ENCODE data around the gene INPP5K.
"Not testable (repeated sequence)": the region's sequence is repeated elsewhere in the genome, so short reads cannot be mapped to it uniquely, and the experiment has no call there.

INPP5K gene

GRCh38 chr17:1546292-1546922 lies 30.0 kb upstream of the INPP5K start:
- DNase-seq (ENCODE audit: low spot score): no peak

DNA sequence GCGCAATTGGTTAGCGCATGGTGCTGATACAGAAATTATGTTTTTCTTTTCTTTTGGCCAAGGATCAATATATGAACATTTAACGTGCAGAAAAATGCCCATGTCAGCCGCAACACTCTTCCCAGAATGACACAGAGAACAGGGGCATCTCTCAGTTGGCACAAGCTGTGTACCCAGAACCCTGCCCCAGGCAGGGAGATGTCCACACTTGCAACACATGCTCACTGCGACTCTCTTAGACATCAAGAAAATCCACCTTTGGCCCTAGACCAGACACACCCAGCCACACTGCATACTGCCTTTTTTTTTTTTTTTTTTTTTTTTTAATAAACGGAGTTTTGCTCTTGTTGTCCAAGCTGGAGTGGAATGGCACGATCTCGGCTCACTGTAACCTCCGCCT lies 29.2 kb upstream of the INPP5K start:
- DNase-seq (ENCODE audit: low spot score): no peak

DNA sequence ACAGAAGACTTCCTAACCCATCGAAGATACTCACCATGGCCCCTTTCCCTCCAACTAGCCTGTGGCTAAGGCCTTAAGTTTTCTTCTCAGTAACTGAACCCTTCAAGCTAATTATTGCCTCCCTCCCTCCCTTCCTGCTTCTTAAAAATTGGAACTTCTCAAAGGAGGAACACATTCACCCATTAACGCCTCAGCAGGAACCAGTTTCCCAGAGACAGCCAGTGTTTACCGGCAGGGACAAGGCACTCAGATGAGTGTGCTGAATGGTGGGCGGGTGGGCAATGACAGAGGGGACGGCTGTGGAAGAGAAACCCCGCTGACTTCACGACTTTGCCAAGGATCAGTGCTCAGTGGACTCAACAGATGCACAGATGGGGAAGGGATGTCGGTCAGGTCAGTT lies 25.9 kb upstream of the INPP5K start:
- DNase-seq (ENCODE audit: low spot score): no peak

DNA sequence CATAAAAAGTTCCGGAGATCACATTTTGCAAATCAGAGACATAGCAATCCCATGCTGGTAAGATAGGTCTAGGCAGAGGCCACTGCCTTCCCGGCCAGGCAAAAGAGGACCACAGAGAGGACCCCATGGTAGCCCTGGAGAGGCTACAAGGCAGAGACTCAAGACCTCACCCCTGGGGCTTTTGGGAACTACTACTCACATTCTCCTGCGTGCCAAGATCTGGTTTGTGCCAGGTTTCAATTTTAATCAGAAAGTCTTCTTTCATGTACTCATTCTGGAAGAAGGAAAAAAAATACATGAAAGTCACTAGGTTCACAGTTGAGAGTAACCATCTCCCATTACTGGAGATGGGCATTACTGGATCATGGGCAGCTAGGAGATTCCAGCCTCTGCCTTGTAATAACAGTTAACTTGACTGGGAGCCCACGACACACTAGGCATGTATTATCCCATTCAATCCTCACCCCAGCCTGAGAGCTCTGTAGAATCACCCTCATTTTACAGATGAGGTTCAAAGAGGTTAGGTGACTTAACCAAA lies 25.0 kb upstream of the INPP5K start:
- no peak for DNase-seq (ENCODE audit: low spot score)

DNA sequence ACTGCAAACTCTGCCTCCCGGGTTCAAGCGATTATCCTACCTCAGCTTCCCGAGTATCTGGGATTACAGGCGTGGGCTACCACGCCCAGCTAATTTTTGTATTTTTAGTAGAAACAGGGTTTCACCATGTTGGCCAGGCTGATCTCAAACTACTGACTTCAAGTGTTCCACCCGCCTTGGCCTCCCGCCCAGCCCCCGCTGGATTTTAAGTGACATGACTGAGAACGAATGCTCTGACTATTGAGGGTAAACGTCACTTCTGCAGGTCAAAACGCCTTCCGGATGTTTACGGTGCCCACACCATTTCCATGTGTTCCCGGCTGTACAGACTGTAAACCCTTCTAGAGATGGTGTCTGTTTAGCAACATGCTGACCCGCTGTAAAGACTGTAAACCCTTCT lies 23.4 kb upstream of the INPP5K start:
- no peak for DNase-seq (ENCODE audit: low spot score)

DNA sequence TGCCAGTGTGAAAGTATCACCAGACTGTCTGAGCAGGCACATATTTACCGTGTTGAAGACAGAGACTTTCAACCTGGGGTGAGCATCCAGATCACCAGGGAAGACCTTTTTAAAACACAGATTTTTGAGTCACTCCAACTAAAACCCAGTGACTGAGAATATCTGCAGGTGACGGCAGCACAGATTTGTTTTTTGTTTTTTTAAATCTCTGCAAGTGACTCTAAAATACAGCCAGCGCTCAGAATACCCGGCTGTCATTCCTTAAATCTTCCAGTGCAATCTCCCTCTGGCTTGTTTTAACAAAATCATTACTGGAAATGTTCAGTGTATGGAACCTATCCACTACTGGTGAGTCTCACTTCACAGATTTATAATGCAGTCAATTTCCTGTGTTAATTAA lies 19.3 kb upstream of the INPP5K start:
- no peak for DNase-seq (ENCODE audit: low spot score)

GRCh38 chr17:1533661-1534325 lies 17.4 kb upstream of the INPP5K start:
- DNase-seq (ENCODE audit: low spot score): no peak

- DNase-seq (ENCODE audit: low spot score): peak; percentile 16
These were observed 16.6 kb upstream of the INPP5K start for GRCh38 chr17:1532836-1533602.

DNA sequence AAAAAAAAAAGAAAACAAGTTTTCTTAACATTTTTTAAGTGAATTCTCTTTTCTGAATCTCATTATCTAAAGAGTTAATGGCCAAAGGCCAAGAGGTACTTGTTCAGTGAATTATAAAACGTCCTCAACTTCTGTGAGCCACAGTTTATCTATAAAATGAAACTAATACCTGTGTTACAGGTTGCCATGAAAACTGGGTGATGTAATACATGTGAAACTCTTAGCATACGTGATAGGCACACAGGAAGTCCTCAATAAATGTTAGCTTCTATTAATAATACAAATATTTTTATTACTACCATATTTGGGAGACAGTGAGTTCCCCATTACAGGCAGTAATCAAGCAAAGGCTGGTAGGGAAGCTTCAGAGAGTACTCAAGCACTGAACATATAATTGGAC lies 13.5 kb upstream of the INPP5K start:
- peak; percentile 73 for DNase-seq (ENCODE audit: low spot score)

DNA sequence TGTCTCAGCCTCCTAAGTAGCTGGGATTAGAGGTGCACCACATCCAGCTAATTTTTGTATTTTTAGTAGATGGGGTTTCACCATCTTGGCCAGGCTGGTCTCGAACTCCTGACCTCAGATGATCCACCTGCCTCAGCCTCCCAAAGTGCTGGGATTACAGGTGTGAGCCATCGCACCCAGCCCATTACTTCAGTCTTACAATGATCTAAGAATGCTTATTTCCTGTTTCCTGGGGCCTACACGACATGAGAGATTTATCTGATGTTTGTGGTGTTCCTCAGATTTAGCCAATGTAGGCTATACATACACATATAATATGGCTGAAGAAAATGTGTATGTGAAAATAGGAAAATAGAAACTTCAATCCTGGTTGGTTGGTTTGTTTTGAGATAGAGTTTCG lies 10.5 kb upstream of the INPP5K start:
- not testable (repeated sequence) for DNase-seq (ENCODE audit: low spot score)

DNA sequence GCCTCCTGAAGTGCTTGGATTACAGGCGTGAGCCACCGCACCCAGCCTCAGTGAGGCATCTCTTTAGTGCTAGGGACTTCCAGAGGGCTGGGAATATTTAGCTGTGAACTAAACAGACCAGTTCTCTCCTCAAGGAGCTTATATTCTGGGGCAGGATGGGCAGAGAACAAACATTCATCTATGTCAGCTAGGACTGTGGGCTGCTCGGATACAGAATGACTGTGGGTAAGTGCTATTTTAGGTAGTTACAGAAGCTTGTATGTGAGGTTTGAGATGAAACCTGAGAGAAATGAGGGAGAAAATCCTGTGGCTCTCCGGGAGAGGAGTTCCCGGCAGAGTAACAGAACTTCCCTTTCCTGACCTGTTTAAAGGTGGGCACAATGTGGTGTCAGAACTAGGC lies 6.2 kb upstream of the INPP5K start:
- DNase-seq (ENCODE audit: low spot score): no peak

DNA sequence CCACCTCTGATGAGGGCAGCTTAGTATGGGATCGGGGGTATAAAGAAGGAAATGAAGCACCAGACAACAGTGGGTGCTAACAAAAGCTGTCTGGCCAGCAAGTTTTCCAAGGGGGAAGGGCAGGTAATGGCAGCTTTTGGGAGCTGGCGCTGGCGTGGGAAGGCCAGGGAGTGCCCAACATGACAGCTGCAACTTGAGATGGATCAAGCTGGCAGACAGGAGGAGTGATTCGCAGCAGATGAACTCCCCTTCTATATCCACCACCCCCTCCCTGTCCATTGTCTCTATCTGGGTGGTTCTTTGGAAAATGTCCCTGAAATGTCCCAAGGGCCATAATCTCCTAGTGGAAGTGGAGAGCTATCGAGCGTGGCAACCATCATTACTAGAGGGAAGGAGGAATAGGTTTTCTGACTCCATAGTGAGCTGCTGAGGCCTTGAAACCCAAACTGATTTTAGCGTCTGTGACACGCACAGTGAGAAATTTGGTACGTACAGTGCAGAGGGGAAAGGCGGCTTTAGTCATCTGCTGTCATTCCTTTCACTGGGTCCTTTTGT lies 4.8 kb upstream of the INPP5K start:
- DNase-seq (ENCODE audit: low spot score): no peak

DNA sequence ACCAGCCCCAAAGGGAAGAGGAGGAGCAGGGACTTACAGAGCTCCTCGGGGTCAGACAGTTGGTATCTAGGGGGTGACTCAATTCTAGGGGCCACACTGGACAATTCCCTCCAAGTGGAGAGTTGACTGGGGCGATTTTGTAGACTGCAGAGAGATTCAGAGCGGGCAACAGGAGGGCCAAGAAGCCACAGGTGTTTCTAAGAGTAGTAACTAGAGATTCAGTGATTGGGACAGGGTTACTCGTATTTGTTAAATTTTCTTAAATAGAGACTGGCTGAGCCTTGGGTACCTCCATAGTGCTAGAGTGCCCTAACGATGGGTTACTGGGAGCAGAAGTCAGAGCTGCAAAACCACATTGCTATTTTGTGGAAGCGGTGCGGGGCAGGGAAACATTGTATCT lies 3.3 kb upstream of the INPP5K start:
- no peak for DNase-seq (ENCODE audit: low spot score)

- DNase-seq (ENCODE audit: low spot score): no peak
These were observed 2.0 kb upstream of the INPP5K start for GRCh38 chr17:1518410-1518809.

DNA sequence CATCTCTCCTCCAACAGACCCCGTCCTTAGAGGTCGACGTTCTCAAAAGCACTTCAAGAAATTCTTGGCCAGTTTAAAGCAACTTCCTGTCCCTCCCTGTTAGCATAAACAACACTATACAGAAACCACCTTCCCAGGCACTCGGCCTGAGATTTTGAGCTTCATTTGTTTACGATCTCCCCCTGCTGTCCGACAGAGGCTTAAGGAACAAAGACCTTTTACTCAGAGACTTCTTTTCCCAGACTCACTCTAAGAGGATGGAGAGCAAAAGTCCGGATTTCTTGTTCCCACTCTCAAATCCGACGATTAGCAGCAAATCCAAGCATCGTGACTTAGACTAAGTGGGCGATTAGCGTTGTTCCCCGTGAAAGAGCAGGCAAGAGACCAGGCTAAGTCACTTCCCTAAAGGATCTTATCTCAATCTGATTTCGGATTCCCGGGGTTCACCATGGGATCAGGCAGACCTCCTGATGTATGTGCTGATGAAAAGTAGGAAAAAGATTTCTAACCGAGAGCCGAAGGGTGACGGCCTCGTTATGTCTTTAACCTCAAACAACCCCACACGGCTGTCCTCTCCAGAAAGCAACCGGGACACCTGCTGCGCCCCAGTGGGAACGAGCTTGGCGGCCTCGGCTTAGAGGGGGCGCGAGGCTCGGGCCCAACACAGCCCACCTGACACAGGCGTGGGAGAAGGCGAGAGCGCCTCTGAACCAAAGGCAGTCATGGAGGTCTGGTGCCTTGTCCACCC lies 598 bp downstream of the INPP5K start:
- peak; percentile 86 for DNase-seq (ENCODE audit: low spot score)

DNA sequence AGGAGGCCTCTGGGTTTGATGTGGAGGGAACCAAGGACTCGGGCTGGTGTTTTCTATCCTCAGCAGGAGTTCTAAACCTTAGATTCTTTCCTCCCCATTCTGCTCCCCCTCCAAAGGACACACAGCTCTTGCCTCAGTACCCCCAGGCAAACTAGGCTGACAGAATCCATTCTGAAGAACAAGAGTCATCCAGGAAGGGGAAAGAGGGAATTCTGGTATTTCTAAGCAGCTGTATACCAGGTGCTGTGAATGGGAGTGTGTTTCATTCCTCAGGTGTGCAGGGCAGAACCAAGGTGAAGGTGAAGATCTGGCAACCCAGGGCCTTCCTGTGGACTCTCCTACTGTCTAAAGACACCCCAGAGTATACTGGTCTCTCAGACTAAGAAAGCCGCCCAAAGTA lies 4.1 kb downstream of the INPP5K start:
- DNase-seq (ENCODE audit: low spot score): no peak

- DNase-seq (ENCODE audit: low spot score): peak; percentile 63
These were observed 4.6 kb downstream of the INPP5K start for GRCh38 chr17:1511756-1512321.

DNA sequence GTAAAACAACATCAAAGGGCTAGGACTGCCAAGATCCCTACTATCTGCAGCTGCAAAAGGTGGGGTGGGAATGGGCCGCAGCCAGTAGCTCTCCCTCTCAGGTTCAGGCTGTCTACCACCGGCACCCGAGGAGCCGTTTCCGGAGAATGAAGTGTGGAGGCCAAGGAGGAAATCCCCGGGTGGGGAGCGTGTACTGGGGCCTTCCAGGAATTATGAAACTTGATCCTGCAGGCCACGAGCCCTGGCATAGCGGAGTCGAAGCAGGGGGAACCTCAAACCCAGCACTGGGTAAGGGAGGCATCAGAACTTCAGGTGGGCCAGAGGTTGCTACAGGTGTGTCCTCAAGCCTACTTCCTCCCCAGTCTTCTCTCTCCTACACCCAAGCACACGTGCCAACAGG lies 5.1 kb downstream of the INPP5K start:
- no peak for DNase-seq (ENCODE audit: low spot score)

DNA sequence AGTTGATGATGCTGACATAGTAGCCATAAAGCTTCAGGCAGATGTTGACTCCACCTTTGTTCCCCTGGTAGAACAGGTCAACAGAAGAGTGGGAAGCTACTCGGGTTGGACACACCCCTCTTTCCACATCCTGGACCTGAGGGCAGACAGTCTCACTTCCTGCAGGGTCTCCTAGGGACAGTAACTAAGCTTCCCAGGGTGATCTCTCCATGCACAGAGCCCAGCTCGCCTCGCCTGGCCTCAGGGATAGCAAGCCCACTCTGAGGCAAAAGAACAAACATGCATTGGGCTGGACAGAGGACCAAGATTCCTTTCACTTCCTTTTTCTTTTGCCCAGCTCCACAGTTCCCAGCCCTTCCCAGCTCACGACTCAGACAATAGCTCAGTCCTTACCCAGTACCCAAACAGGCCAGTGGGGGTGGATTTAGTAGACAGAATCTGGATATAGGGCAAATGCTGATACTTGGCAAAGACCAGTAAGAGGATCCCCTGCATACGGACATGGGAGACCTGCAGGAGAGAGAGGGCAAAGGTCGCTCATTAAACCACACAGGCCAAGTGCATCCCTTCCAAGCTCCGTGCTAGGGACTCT lies 7.0 kb downstream of the INPP5K start:
- DNase-seq (ENCODE audit: low spot score): peak; percentile 66

DNA sequence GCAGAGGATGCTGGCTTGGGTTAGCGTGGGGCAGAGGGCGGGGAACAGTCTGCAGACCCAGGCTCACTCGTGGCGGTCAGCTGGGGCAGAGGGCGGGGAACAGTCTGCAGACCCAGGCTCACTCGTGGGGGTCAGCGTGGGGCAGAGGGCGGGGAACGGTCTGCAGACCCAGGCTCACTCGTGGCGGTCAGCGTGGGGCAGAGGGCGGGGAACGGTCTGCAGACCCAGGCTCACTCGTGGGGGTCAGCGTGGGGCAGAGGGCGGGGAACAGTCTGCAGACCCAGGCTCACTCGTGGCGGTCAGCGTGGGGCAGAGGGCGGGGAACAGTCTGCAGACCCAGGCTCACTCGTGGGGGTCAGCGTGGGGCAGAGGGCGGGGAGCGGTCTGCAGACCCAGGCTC lies 7.7 kb downstream of the INPP5K start:
- not testable (repeated sequence) for DNase-seq (ENCODE audit: low spot score)

DNA sequence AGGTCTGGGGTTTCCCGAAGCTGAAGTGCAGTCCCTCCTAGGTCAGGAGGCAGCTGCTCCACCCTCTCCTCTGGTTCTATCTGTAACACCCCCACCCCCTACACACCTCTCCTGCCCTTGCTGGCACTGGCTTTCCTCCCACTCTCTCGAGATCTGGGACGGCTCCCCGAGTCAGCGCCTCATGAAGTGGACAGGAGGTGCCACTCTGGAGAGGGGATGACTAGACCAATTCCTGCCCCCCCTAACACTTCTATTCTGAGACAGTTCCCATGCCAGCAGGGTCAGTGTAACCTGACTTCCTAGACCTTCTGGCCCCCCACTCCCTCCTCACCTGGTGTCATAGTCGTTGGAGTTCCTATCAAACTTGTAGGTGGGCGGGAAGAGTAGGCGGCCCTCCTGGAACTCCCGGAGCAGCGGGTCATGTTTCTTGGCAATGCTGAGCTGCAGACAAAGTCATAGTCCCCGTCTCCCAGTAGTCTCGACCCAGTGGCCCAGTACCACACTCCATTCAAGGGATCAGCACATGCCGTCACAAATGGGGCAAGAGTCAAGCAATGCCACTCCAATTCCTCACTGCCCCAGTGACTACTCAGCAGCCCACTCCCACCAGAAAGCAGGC lies 9.7 kb downstream of the INPP5K start:
- no peak for DNase-seq (ENCODE audit: low spot score)

Data from SW480 (cell line).